ENCODE measurements around the gene CARS2.

CARS2 gene

GRCh38 chr13:110600261-110600819, 105.6 kb downstream of the CARS2 start:
- H3K79me2 ChIP-seq: no peaks in the 10 kb centered on the region
- H3K4me3 ChIP-seq (ENCODE audit: low read depth, low read length): no peak overlapping the region
- H3K4me2 ChIP-seq (ENCODE audit: low read length): no peak overlapping the region
- TF ChIP-seq CTCF (IDR thresholded peaks at IDR 0.05): no peak
- H3K9me3 ChIP-seq (ENCODE audit: control insufficient read depth, low read length): no peaks in the 10 kb centered on the region
- no peak overlapping the region for H3K9ac ChIP-seq
- no peaks in the 10 kb centered on the region for H3K27me3 ChIP-seq (ENCODE audit: control insufficient read depth, insufficient read depth, low read length)
- H2AFZ ChIP-seq: no peak overlapping the region
- no peak overlapping the region for H3K27ac ChIP-seq
- no peaks in the 10 kb centered on the region for H3K36me3 ChIP-seq (ENCODE audit: control insufficient read depth, insufficient read depth, low read length)
- no peaks in the 10 kb centered on the region for H3K4me1 ChIP-seq

GRCh38 chr13:110597041-110597689, 108.8 kb downstream of the CARS2 start:
- Histone ChIP-seq H3K9me3 (ENCODE audit: control insufficient read depth, low read length) (no peaks in the 10 kb centered on the region), H3K36me3 (ENCODE audit: control insufficient read depth, insufficient read depth, low read length) (no peaks in the 10 kb centered on the region), H3K9ac (no peak overlapping the region), H3K4me3 (ENCODE audit: low read depth, low read length) (no peak overlapping the region), H3K79me2 (no peaks in the 10 kb centered on the region), H3K4me2 (ENCODE audit: low read length) (no peak overlapping the region), H2AFZ (no peak overlapping the region), H3K27ac (no peak overlapping the region), H3K27me3 (ENCODE audit: control insufficient read depth, insufficient read depth, low read length) (no peaks in the 10 kb centered on the region), H3K4me1 (no peaks in the 10 kb centered on the region)
- TF ChIP-seq CTCF (IDR thresholded peaks at IDR 0.05): no peak

- Histone ChIP-seq H3K9ac (no peak overlapping the region), H3K9me3 (ENCODE audit: control insufficient read depth, low read length) (no peaks in the 10 kb centered on the region), H3K36me3 (ENCODE audit: control insufficient read depth, insufficient read depth, low read length) (no peaks in the 10 kb centered on the region), H3K4me2 (ENCODE audit: low read length) (no peak overlapping the region), H3K79me2 (no peaks in the 10 kb centered on the region), H3K4me3 (ENCODE audit: low read depth, low read length) (no peak overlapping the region), H3K27me3 (ENCODE audit: control insufficient read depth, insufficient read depth, low read length) (no peaks in the 10 kb centered on the region), H3K27ac (no peak overlapping the region), H3K4me1 (no peaks in the 10 kb centered on the region), H2AFZ (peak overlapping the region; percentile 22)
- TF ChIP-seq CTCF (IDR thresholded peaks at IDR 0.05): peak; percentile 31
Measured at GRCh38 chr13:110593430-110594130, 112.3 kb downstream of the CARS2 start.

GRCh38 chr13:110592665-110593064, 113.3 kb downstream of the CARS2 start:
- Histone ChIP-seq H3K4me2 (ENCODE audit: low read length) (no peak overlapping the region), H3K4me3 (ENCODE audit: low read depth, low read length) (no peak overlapping the region), H3K27ac (no peak overlapping the region), H3K4me1 (no peaks in the 10 kb centered on the region), H3K36me3 (ENCODE audit: control insufficient read depth, insufficient read depth, low read length) (no peaks in the 10 kb centered on the region), H2AFZ (no peak overlapping the region), H3K9me3 (ENCODE audit: control insufficient read depth, low read length) (no peaks in the 10 kb centered on the region), H3K9ac (no peak overlapping the region), H3K79me2 (no peaks in the 10 kb centered on the region), H3K27me3 (ENCODE audit: control insufficient read depth, insufficient read depth, low read length) (no peaks in the 10 kb centered on the region)
- TF ChIP-seq CTCF (IDR thresholded peaks at IDR 0.05): no peak
